Measurements from ENCODE around the gene PIK3C2B. TPM values are rescaled to one million over a fixed set of nuclear protein-coding genes. Genes with fewer than 3 reads are reported as not detected.

PIK3C2B gene
- total RNA-seq, 2 donors from 2014 or later: 31.0 to 67.6 TPM

GRCh38 chr1:204464187-204464631 lies 30.4 kb downstream of the PIK3C2B start:
- H3K36me3 Mint-ChIP-seq (ENCODE audit: low read depth): peaks cover 76% of the 10 kb centered on the region
- ATAC-seq (replicated peaks): peak; percentile 86
- no peaks in the 10 kb centered on the region for H3K27me3 Mint-ChIP-seq
- H3K4me1 Mint-ChIP-seq: peaks cover 54% of the 10 kb centered on the region
- H3K9me3 Mint-ChIP-seq: no peaks in the 10 kb centered on the region
- H3K4me3 Mint-ChIP-seq: peak overlapping the region; percentile 6
- peak overlapping the region; percentile 49 for H3K27ac Mint-ChIP-seq

- no peaks in the 10 kb centered on the region for H3K27me3 Mint-ChIP-seq
- peaks cover 76% of the 10 kb centered on the region for H3K36me3 Mint-ChIP-seq (ENCODE audit: low read depth)
- H3K4me1 Mint-ChIP-seq: peaks cover 54% of the 10 kb centered on the region
- no peaks in the 10 kb centered on the region for H3K9me3 Mint-ChIP-seq
- ATAC-seq (replicated peaks): no peak
- H3K4me3 Mint-ChIP-seq: peak overlapping the region; percentile 6
- peak overlapping the region; percentile 49 for H3K27ac Mint-ChIP-seq
These were observed 31.2 kb downstream of the PIK3C2B start for GRCh38 chr1:204463125-204464060.

GRCh38 chr1:204462229-204462561 lies 32.4 kb downstream of the PIK3C2B start:
- no peaks in the 10 kb centered on the region for H3K27me3 Mint-ChIP-seq
- H3K9me3 Mint-ChIP-seq: no peaks in the 10 kb centered on the region
- no peak for ATAC-seq (replicated peaks)
- H3K4me1 Mint-ChIP-seq: peaks cover 54% of the 10 kb centered on the region
- H3K27ac Mint-ChIP-seq: peak overlapping the region; percentile 87
- H3K36me3 Mint-ChIP-seq (ENCODE audit: low read depth): peaks cover 78% of the 10 kb centered on the region
- peak overlapping the region; percentile 60 for H3K4me3 Mint-ChIP-seq

GRCh38 chr1:204461331-204462228 lies 33.0 kb downstream of the PIK3C2B start:
- Mint-ChIP-seq H3K27ac (peak overlapping the region; percentile 87), H3K36me3 (ENCODE audit: low read depth) (peaks cover 77% of the 10 kb centered on the region), H3K4me3 (peak overlapping the region; percentile 60), H3K9me3 (no peaks in the 10 kb centered on the region), H3K27me3 (no peaks in the 10 kb centered on the region), H3K4me1 (peaks cover 53% of the 10 kb centered on the region)
- peak; percentile 44 for ATAC-seq (replicated peaks)

GRCh38 chr1:204460346-204460745 lies 34.3 kb downstream of the PIK3C2B start:
- Mint-ChIP-seq H3K36me3 (ENCODE audit: low read depth) (peaks cover 74% of the 10 kb centered on the region), H3K4me3 (peak overlapping the region; percentile 60), H3K9me3 (no peaks in the 10 kb centered on the region), H3K4me1 (peaks cover 45% of the 10 kb centered on the region), H3K27ac (no peak overlapping the region), H3K27me3 (no peaks in the 10 kb centered on the region)
- ATAC-seq (replicated peaks): no peak

GRCh38 chr1:204459706-204460105 lies 34.9 kb downstream of the PIK3C2B start:
- Mint-ChIP-seq H3K4me1 (peaks cover 38% of the 10 kb centered on the region), H3K27ac (peak overlapping the region; percentile 19), H3K36me3 (ENCODE audit: low read depth) (peaks cover 74% of the 10 kb centered on the region), H3K4me3 (no peak overlapping the region), H3K9me3 (no peaks in the 10 kb centered on the region), H3K27me3 (no peaks in the 10 kb centered on the region)
- no peak for ATAC-seq (replicated peaks)

GRCh38 chr1:204457666-204458065 lies 36.9 kb downstream of the PIK3C2B start:
- H3K36me3 Mint-ChIP-seq (ENCODE audit: low read depth): peaks cover 74% of the 10 kb centered on the region

GRCh38 chr1:204456826-204457442 lies 37.7 kb downstream of the PIK3C2B start:
- no peak for ATAC-seq (replicated peaks)
- Mint-ChIP-seq H3K4me1 (peaks cover 26% of the 10 kb centered on the region), H3K4me3 (no peak overlapping the region), H3K27me3 (no peaks in the 10 kb centered on the region), H3K9me3 (no peaks in the 10 kb centered on the region), H3K36me3 (ENCODE audit: low read depth) (peaks cover 73% of the 10 kb centered on the region), H3K27ac (peak overlapping the region; percentile 42)

More at GRCh38 chr1:204457666-204458065, 36.9 kb downstream of the PIK3C2B start:
- Mint-ChIP-seq H3K4me1 (peaks cover 29% of the 10 kb centered on the region), H3K27me3 (no peaks in the 10 kb centered on the region), H3K9me3 (no peaks in the 10 kb centered on the region), H3K27ac (peak overlapping the region; percentile 42), H3K4me3 (no peak overlapping the region)
- no peak for ATAC-seq (replicated peaks)

- Mint-ChIP-seq H3K27ac (no peak overlapping the region), H3K4me1 (peaks cover 23% of the 10 kb centered on the region), H3K36me3 (ENCODE audit: low read depth) (peaks cover 66% of the 10 kb centered on the region), H3K9me3 (no peaks in the 10 kb centered on the region), H3K4me3 (no peak overlapping the region), H3K27me3 (no peaks in the 10 kb centered on the region)
- ATAC-seq (replicated peaks): no peak
These were observed 38.8 kb downstream of the PIK3C2B start for GRCh38 chr1:204455831-204456145.

GRCh38 chr1:204455063-204455830 lies 39.4 kb downstream of the PIK3C2B start:
- no peaks in the 10 kb centered on the region for H3K9me3 Mint-ChIP-seq
- H3K27ac Mint-ChIP-seq: peak overlapping the region; percentile 36
- no peaks in the 10 kb centered on the region for H3K27me3 Mint-ChIP-seq
- ATAC-seq (replicated peaks): no peak
- H3K4me1 Mint-ChIP-seq: peaks cover 21% of the 10 kb centered on the region
- H3K36me3 Mint-ChIP-seq (ENCODE audit: low read depth): peaks cover 66% of the 10 kb centered on the region
- H3K4me3 Mint-ChIP-seq: no peak overlapping the region

- H3K27me3 Mint-ChIP-seq: no peaks in the 10 kb centered on the region
- H3K27ac Mint-ChIP-seq: peak overlapping the region; percentile 36
- no peak overlapping the region for H3K4me3 Mint-ChIP-seq
- no peak for ATAC-seq (replicated peaks)
- H3K9me3 Mint-ChIP-seq: no peaks in the 10 kb centered on the region
- H3K4me1 Mint-ChIP-seq: peaks cover 23% of the 10 kb centered on the region
- H3K36me3 Mint-ChIP-seq (ENCODE audit: low read depth): peaks cover 66% of the 10 kb centered on the region
These were observed 40.1 kb downstream of the PIK3C2B start for GRCh38 chr1:204454476-204454875.

GRCh38 chr1:204453141-204453772 lies 41.3 kb downstream of the PIK3C2B start:
- Mint-ChIP-seq H3K4me1 (peaks cover 35% of the 10 kb centered on the region), H3K36me3 (ENCODE audit: low read depth) (peaks cover 66% of the 10 kb centered on the region), H3K27ac (peak overlapping the region; percentile 87), H3K27me3 (no peaks in the 10 kb centered on the region), H3K9me3 (no peaks in the 10 kb centered on the region), H3K4me3 (peak overlapping the region; percentile 76)
- peak; percentile 95 for ATAC-seq (replicated peaks)

GRCh38 chr1:204451352-204452124 lies 43.1 kb downstream of the PIK3C2B start:
- H3K4me1 Mint-ChIP-seq: peaks cover 38% of the 10 kb centered on the region
- no peak for ATAC-seq (replicated peaks)
- peaks cover 65% of the 10 kb centered on the region for H3K36me3 Mint-ChIP-seq (ENCODE audit: low read depth)
- peak overlapping the region; percentile 76 for H3K4me3 Mint-ChIP-seq
- no peaks in the 10 kb centered on the region for H3K27me3 Mint-ChIP-seq
- H3K9me3 Mint-ChIP-seq: no peaks in the 10 kb centered on the region
- H3K27ac Mint-ChIP-seq: peak overlapping the region; percentile 60
